PFSK-1 (cell line): ENCODE data around the gene COL6A2.

Experiments used
- FOXP2 ChIP-seq: optimal IDR thresholded peaks from 2 replicates; pipeline ENCODE3; 2011; ENCODE audit warnings: borderline replicate concordance, control low read depth, inconsistent platforms; ENCODE audit not compliant: insufficient read depth; ENCODE audit errors: extremely low read length, extremely low read depth
- POLR2AphosphoS5 ChIP-seq: IDR thresholded peaks from 2 replicates; pipeline ENCODE4 v1.6.1; 2012; ENCODE audit warnings: low read depth, mild to moderate bottlenecking, control low read depth, low read length, moderate library complexity
- SIN3A ChIP-seq: IDR thresholded peaks from 2 replicates; pipeline ENCODE4 v1.6.1; 2012; ENCODE audit warnings: mild to moderate bottlenecking, low read length, moderate library complexity, borderline replicate concordance; ENCODE audit not compliant: insufficient read depth
- TAF1 ChIP-seq: IDR thresholded peaks from 2 replicates; pipeline ENCODE4 v1.6.1; 2012; ENCODE audit warnings: low read length, control low read depth, borderline replicate concordance; ENCODE audit not compliant: insufficient read depth
- TF ChIP-seq, protein P1 (sequence below), 2 experiments: IDR thresholded peaks; 2 replicates each; pipeline versions ENCODE4 v1.6.1 to v1.8.0; 2011 to 2012; ENCODE audit warnings: low read depth in 2 of 2, low read length in 2 of 2, control low read depth in 1 of 2, inconsistent platforms in 1 of 2, mild to moderate bottlenecking in 1 of 2, moderate library complexity in 1 of 2; ENCODE audit not compliant: insufficient read depth in 1 of 2

DNA sequence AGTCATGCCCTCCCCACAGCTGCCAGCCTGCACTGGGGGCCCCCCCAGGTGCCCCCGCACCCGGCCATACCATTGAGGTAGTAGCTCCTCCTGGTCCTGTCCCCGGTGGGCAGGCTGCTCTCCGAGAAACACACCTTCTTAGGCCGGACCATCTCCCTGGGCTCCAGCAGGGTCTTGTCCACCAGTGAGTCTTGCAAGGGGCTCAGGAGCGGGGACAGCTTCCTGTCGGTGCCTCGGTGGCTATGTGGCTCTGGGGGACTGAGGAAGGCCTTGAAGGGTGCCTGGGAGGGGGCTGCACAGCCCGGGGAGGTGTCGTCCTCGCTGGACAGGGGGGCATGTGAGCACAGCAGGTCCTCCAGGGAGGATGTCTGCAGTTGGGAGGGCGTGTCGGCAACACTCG lies 70.3 kb downstream of the COL6A2 start:
- TF ChIP-seq FOXP2 (no peak), SIN3A (no peak), POLR2AphosphoS5 (no peak), TAF1 (no peak)
- TF ChIP-seq, protein P1, sequence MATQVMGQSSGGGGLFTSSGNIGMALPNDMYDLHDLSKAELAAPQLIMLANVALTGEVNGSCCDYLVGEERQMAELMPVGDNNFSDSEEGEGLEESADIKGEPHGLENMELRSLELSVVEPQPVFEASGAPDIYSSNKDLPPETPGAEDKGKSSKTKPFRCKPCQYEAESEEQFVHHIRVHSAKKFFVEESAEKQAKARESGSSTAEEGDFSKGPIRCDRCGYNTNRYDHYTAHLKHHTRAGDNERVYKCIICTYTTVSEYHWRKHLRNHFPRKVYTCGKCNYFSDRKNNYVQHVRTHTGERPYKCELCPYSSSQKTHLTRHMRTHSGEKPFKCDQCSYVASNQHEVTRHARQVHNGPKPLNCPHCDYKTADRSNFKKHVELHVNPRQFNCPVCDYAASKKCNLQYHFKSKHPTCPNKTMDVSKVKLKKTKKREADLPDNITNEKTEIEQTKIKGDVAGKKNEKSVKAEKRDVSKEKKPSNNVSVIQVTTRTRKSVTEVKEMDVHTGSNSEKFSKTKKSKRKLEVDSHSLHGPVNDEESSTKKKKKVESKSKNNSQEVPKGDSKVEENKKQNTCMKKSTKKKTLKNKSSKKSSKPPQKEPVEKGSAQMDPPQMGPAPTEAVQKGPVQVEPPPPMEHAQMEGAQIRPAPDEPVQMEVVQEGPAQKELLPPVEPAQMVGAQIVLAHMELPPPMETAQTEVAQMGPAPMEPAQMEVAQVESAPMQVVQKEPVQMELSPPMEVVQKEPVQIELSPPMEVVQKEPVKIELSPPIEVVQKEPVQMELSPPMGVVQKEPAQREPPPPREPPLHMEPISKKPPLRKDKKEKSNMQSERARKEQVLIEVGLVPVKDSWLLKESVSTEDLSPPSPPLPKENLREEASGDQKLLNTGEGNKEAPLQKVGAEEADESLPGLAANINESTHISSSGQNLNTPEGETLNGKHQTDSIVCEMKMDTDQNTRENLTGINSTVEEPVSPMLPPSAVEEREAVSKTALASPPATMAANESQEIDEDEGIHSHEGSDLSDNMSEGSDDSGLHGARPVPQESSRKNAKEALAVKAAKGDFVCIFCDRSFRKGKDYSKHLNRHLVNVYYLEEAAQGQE (IDR thresholded peaks at IDR 0.05; ENCODE audit: insufficient read depth in 1 of 2, low read depth in 2 of 2, low read length in 2 of 2) = no peak
